D341Med (cell line): ENCODE data around the gene ANP32A.

Source experiments
- DNase-seq: peaks from one replicate; pipeline ENCODE4 v3.0.0; 2012; ENCODE audit warnings: low spot score

Gene ANP32A

DNA sequence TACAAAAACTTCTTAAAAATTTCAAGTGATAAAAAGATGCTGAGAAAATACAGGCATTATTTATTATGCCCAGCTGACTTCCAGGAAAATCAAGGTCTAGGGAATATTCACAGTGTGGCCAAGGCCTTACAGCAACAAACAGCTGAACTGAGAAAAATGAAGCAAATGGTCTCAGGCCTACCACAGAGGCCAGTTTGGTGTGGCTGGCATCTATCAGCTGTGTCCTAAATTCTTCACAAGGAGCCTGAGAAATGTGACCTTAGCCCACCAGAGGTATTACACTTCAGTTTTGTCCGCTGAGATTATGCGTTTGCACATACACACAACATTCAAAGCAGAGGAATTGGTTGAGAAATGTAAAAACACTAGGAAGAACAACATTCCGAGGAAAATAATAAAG is 77.4 kb downstream of the ANP32A start:
- DNase-seq: no peak

DNA sequence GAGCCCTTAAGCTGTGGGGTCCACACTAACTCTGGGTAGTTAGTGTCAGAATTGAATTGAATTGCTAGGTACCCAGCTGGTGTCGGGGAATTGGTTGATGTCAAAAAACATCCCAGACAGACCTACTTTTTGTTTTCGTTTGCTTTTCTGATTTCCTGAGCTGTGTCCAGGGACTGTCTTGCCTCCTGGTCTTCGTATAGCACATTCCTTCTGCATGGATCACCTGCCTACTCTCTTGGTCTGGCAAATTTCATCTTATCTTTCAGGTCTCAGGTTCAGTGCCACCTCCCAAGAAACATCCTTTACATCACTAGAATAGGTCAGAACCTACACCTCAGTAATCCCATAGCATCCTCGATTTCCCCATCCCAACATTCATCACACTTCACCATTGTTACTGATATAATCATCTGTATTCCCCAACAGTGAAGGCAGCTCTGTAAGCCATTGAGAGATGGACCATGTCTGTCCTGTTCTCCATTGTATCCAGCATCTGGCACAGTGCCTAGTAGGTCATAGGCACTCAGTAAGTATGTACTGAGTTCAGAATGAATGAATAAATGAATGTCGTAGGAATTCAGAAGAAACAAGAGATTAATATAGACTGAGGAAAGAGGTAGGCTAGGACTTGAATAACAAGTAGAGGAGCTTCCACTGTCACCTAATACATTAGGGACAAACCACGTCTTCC is 81.2 kb downstream of the ANP32A start:
- DNase-seq: no peak

DNA sequence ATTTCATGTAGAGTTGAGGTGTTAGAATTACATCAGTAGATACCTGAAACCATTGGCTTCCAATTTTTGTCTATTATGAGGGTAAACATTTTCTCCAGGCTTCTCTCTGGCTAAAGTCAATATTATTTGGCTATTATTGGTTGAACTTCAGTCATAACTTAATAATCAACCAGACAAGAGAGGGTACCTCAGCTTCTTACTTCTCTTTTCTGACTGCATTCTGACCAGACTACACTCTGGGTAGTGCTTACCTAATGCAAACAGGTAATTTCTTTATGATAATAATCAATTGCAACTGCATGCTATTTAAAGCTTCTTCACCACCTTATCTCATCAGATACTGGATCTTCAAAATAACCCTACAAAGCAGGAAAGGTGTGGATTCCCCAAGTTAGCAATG is 85.1 kb downstream of the ANP32A start:
- DNase-seq: no peak

DNA sequence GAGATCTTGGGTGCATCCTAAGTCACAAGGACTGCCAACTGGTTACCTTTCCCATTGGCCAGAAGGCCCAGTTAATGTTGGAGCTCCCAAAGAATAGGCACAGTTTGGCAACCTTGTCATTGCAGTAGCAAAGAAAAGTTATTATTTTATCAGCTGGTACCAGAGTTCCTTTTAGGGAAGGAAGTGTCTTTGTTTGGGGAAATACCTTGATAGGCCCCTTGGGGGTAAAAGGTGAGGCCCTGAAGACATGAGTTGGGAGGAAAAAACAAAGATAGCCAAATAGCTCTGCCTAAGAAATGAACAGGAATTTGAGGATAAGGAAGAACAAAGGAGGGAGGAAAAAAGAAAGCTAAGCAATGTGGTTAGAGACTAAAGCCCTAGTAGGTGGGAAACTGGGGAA is 85.8 kb downstream of the ANP32A start:
- no peak for DNase-seq

DNA sequence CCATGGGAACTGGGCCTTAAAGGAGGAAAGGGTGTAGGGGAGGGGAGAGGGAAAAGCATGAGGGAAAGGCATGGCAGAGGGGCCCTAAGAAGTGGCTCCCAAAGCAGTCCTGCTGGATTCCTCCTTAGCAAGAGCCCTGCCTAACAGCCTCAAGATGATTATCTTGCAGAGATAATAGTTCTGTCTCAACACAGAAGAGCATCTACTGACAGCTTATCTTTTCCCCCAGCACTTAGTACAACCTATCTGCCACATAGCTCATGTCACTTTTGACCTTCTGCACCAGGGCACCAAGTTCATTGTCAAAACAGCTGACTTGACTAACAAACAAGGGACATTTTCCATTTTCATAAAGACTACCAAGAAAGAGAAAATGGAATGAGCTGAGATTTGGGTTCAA is 86.3 kb downstream of the ANP32A start:
- DNase-seq: no peak

DNA sequence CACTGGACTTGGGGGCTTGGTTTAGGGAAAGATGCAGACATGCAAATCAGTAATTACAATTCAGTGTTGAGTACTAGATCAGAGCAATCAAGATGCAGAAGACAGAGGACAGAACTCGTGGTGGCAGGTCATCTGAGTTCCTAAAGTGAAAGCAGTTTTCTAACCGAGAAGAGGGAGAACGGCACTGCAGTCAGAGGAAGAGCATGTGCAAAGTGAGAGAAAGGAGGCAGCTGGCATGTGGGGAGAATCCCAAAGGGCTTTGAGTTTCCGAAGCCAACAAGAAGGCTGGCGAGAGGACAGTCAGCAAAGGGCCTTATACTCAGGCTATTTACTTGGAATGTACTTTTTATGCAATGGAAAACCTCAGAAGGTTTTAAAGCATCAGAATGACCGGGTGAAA is 87.0 kb downstream of the ANP32A start:
- no peak for DNase-seq

DNA sequence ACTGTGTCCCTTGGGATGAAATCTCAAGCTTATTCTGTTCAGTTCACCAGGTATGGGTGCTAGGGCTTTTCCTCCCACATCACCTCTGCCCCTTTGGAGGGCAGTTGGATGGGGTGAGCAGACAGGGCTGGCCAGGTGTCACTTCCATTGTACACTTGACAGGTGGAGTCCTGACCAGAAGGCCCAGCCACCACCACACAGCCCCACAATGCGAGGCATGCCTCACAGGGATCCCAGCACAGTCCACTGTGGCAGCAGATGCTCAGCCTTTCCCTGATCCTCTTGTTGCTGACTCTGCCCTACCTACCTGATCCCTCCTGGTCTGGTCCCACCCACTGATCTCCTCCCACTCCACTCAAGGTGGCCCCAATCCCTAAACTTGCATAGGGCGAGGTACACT is 88.2 kb downstream of the ANP32A start:
- no peak for DNase-seq

DNA sequence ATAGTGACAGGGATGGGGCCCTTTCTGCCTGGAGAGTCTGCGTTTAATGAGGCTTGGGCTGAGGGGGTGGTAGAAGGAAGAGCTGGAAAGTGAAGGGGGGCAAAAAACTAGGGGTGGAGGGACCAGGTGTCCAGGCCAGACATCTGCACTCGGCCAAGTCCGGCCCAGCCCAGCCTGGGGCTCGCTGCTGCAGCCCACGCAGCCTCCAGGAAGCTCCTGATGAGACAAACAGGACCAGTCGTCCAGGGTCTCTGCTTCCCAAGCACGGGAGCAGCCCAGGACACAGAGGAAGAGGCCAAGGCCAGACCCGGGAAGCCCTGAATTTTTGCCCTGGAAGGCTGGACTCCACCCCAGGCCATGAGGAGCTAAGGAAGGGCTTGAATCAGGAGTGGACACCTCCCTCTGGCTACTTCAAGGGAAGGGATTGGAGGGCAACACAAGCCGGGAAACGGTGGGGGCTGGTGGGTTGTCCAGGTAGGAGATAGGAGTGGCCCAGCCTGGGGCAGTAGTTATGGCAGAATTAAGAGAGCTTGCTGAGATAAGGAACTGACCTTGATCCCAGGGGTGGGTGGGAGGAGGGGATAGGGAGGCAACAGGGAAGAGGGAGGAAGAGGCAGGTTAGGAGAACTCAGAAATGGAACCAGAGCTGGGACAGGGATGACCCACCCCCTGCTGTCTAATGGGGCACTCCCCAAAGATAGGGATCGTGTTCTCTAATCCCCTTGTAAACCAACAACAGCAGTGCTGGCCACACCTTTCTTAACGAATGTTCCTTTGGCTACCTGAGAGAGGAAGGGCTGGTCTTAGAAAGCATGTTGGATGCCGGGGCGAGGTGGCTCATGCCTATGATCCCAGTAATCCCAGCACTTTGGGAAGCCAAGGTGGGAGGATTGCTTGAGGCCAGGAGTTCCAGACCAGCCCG is 89.5 kb downstream of the ANP32A start:
- DNase-seq: no peak

DNA sequence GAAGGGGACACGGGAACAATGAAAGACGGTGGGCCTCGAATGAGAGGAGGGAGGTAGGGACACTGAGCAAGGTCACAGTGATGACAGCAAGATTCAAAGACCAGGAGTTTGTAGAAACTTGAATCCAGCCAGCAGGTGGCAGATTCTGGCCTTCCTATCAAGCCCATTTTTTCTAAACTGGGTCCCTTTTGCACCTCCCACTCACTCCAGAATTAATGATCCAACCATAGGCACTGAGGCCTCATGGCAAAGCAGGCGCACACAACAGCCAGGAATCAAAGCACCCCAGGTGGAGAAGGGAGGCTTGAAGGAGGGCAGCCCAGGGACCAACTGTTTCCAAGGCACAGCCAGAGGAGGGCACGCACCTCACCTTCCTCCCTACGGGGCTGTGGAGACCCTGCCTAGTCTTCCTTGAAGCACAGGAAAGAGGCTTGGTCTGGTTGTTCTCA is 90.2 kb downstream of the ANP32A start:
- peak; percentile 59 for DNase-seq

DNA sequence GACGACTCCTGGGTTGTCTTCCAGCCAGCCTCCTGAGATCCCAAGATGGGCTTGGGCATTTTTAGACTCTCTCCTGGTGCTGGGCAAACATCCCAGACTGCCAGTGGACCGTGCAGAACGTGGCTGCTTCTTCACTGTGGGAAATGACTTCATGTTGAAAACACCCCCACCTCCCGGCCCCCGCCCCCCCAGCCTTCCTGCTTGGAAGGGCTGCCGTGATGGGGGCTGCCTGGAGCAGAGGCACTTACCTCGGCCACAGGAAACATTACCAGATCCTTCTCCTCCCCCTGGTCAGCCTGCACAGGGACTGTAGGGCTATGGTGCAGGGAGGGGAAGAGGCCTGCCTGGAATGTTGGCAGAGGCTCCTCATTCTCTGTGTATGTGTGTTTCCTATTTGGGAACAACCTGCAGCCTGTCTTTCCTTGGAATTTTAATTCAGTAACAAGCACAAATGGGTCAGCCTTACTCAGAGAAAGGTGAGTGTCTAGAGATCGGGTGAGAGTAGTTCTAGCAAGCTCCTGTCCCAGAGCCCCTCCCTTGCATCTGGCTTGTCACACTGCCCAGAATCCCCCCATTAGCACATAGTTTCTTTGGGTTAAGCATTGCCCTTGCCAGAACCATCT is 90.8 kb downstream of the ANP32A start:
- DNase-seq: no peak
